ENCODE results near the gene NDFIP1.
"Not testable (repeated sequence)": the region's sequence is repeated elsewhere in the genome, so short reads cannot be mapped to it uniquely, and the experiment has no call there.

NDFIP1 gene

DNA sequence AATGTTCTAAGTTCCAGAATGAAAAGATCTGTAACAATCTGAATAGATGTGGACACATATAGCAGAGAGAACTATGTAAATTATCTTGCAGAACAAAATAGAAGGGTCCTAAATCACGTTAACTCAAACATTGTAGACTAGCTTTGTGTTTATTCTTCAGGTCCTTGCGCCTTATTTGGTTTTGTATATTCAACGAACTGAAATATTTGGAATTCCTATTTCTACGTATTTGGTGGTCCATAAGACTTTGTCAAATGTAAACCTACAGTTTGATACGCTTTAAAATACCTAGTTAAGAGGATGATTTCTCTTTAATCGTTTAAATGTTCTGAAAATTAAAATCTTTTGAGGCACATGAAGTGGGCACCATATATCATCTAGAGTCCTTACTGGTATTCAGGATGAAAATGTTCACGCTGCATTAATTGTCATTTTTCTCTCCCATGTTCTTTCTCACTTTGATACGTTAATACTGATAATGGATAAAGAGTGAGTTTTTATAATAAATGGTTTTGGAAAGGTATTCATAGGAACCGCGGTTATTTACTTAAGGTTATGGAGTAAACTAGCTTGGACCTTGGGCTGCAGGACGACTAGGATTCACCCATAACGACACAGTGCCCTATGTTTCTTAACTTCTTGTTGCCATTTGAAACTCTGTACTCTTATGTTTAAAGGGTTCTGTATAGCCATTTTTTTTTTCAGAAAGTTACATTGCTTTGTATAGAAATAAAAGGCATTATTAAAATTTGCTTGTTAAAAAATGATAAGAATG lies 45.3 kb downstream of the NDFIP1 start:
- no peak for DNase-seq

DNA sequence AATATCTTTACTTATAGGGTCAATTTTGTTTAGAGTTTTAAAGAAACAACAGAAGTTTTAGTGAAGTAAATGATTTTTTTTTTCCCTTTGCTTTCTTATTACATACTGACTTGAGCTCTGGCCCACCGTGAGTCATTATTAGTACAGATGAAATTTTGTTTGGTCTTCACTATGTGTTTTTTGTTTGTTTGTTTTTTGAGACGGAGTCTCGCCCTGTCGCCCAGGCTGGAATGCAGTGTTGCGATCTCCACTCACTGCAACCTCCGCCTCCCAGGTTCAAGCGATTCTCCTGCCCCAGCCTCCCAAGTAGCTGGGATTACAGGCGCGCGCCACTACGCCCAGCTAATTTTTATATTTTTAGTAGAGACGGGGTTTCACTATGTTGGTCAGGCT lies 45.9 kb downstream of the NDFIP1 start:
- DNase-seq = not testable (repeated sequence)

DNA sequence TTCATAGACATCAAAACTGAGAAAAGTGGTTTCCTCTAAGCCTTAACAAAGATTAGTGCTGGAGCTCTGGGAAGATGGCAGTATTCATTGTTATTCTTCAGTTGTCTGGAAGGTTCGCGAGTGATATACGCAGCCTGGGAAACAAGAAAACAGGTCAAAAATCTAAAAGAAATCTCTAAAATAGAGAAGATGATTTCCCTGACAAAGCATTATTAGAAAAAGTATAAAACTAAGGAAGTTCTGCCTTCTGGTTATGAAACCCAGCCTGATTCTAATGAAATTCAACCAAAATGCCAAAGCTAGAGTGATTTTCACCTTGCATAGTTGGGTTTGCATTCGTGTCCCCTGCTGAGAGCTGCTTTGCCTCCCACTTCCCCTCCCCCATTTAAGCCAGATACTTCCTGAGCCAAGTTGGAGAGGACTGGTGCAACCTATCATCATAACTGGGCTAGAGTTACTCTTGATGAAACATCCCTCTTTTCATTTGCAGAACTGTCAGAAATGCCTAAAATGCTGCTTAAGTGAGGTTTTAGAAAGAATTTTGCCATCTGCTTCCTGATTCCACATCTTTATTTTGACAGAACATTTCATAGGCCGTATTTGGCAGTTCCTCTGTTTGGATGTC lies 48.4 kb downstream of the NDFIP1 start:
- DNase-seq = no peak

DNA sequence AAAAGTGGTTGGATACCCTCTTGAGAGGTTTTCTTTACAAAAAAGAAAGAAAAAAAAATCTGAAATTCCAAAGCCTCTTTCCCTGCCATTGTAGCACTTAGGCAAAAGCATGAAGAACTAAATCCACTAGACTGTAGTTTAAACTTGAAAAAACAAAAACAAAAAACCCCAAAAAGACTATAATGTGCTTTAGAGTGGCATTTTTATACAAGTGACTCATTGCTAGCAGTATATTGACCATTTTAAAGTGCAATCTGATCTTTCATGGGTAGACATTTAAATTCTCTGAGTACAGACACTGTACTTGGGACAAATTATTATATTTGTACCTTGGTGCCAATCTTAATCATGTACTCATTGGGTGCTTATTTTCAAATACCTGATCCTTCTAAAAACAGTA lies 50.8 kb downstream of the NDFIP1 start:
- DNase-seq = no peak

GRCh38 chr5:142164315-142164714 lies 55.7 kb downstream of the NDFIP1 start:
- no peak for DNase-seq

GRCh38 chr5:142166754-142167153 lies 58.2 kb downstream of the NDFIP1 start:
- no peak for DNase-seq

GRCh38 chr5:142167458-142167857 lies 58.9 kb downstream of the NDFIP1 start:
- DNase-seq = no peak

DNA sequence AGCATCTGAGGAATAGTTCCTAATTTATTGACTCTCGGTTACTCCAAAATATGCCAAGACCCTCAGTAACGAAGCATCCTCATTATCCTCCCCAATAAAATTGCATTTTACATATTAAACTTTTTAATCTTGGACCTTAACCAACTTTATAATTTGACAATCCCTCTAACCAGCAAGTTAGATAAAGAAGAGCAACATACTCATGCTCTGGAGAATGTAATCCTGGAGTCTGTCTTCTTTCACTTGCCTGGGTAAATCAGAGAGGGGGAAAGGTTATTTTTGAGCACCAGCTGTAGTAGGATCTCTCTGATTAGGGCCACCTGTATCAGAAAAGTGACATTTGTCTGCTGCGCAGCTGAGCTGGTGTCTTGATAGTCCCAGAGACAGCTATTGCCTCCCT lies 59.8 kb downstream of the NDFIP1 start:
- DNase-seq = no peak

DNA sequence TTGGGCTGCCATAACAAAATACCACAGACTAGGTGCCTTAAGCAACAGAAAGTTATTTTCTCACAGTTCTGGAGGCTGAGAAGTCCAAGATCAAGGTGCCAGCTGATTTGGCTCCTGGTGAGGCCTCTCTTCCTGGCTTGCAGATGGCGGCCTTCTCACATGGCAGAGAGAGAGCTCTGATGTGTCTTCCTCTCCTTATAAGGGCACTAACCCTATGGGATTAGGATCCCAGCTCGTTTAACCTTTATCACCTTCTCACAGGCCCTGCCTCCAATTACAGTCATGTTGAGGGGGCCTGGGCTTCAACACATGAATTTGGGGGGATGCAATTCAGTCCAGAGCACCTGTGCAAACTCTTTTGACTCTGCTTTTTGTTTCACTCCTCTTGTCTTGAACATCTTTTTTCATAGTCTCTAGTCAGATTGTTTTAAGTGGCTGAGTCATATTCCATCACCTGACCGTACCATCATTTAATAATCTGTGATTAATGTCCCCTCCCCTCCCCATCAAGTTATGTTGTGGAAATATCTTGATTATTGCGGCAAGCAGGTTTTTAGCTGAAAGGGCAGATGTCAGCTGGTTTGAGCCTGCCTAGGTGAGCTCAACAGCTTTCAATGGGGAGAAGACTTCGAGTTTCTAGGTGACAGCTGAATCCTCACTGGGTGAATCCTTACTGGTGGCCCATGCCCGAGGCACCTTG lies 61.8 kb downstream of the NDFIP1 start:
- no peak for DNase-seq

GRCh38 chr5:142171270-142171669 lies 62.7 kb downstream of the NDFIP1 start:
- no peak for DNase-seq

DNA sequence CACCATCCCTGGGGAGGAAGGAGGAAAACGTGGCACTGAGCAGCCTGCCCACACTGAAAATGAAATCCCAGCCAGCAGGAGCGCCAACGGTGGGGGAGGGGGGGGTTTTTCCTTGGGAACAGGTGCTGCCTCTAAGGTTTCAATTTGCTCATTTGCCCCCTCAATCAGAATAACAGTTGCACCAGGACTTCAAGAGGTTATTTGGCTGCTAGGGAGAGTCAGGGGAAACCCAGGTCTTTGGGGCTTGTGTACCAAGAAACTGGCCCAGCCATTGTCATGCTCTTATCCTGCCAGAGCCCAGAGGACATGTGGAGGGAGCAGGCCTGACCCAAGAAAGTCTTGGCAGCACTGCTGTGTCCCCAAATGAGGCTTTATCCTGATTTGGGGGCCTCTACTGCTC lies 66.5 kb downstream of the NDFIP1 start:
- DNase-seq = no peak

DNA sequence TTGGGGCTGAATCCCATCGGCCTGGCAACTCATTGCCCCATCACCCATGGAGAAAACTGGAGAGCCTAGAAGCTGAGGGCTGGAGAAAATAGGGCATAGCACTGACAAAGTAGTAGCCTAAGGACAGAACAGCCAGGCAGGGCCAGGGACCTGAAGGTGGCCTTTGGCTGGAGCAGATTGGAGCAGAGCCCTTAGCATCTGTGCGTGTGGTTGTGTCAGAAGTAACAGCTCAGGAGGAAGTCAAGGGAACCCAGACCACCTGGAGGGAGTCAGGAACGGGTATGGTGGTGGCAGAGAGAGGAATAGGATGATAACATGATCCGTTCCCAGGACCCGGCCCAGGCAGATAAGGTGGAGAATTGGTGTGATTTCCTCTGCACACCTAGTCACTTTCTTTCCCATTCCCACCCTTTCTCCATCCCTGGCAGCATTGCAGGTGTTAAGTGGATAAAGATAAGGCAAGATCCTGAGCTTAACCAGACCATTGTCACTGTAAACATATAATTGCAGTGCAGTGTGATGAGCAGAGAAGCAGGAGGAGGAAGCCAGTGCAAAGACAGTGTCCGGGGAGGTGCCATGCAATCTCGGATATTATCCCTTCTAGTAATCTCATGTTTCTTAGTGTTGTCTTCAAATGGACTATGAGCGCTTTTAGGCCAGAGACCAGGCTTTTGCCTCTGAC lies 67.0 kb downstream of the NDFIP1 start:
- DNase-seq = no peak

DNA sequence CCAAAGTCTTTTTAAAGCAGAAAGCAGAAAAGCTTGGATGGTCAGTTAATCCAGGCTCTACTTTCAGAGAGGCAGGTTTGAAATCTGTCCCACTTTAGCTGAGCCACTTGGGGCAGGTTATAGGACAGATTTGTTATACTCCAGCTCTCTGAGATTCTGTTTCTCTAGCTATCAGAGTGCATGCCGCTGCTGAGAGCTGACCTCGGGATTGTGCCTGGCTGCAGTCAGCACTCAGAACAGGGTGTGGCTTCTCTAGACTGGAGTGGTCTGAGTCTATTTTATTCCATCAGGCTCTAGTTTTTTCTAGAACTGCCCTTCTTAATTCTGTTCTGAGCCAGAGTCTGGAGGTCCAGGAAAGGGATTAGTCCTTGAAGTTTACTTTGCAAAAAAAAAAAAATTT lies 67.7 kb downstream of the NDFIP1 start:
- DNase-seq = no peak

GRCh38 chr5:142178651-142179050 lies 70.1 kb downstream of the NDFIP1 start:
- no peak for DNase-seq

DNA sequence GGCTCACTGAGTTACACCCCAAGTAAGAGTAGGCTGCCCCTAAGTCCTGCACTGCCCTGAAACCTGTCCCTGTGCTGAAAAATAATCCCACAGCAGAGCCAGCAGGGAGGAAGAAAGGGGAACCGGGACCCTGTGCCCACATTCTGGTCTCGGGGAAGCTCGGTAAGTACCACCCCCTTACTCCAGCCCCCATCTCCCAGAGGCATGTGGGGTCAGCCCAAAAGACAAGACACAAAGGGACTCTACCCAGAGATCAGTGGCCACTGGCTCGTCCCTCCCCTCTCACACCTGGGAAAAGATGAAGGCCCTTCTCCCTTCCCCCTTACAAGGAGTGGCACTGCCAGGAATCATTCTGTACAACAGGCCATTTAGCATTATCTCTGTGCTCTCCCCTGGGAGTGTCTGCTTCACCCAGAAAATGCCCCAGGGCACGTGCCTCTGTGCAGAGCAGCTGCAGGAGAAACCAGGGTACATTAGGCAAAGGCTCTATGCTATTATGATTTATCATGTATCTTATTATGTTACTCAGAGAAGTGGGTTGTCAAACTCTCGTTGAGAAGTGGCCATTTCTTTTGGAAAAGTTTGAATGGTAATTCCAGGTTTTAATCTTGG lies 71.3 kb downstream of the NDFIP1 start:
- DNase-seq = no peak

DNA sequence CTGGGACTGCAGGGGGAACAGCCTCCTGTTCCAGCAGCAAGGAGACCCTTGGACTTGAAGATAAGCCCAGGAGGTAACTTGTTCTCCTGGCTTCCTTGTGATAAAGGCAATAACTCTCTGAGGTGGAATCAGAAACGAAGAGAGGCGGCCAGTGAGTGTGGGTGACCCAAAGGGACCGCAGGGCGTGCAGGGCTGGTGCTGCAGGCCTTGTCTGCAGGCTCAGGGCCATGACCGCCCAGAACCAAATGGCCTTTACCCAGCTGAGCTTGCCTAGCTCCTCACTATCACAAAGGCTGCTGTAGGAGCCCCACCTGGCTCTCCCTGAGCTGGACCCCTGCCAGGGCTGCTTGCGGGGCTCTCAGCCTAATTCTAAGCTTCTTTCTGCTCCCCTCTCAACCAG lies 72.5 kb downstream of the NDFIP1 start:
- no peak for DNase-seq

- no peak for DNase-seq
Observed at GRCh38 chr5:142181547-142182163, 73.1 kb downstream of the NDFIP1 start.

DNA sequence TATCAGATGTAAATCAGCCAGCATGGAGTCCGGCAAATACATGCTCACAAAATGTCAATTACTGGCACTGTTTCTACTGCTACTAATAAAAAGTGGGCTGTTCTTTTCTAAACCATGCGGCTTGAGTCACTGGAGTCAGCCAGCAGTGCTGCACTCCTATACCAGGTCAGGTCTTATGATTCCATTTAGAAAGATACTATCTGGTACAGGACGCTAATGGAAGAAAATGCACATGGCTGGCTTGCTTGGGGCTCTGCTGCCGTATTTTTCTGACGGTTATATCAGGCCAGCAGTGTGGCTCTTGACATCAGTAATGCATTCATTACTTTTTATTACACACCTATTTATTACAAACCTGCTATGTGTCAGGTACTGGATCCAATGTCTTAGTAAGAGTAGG lies 74.3 kb downstream of the NDFIP1 start:
- no peak for DNase-seq

GRCh38 chr5:142183561-142183960 lies 75.0 kb downstream of the NDFIP1 start:
- no peak for DNase-seq

GRCh38 chr5:142184988-142185387 lies 76.4 kb downstream of the NDFIP1 start:
- DNase-seq = no peak

- DNase-seq = no peak
Observed at GRCh38 chr5:142186514-142186856, 77.9 kb downstream of the NDFIP1 start.

Measured in hypothalamus (tissue), 51 donors.